Endothelial cell (in vitro differentiated cells): ENCODE measurements around the gene ESRP2. TPM values are rescaled to one million over a fixed set of nuclear protein-coding genes. Genes with fewer than 3 reads are reported as not detected.

Experiments
- DNase-seq: peaks from one replicate; pipeline ENCODE4 v3.0.0; 2021; ENCODE audit warnings: low spot score
- H3K27ac Mint-ChIP-seq: one replicate; pipeline ENCODE4 v1.8.0; 2021; ENCODE audit warnings: mixed read lengths, inconsistent platforms; ENCODE audit not compliant: unreplicated experiment
- H3K27me3 Mint-ChIP-seq: one replicate; pipeline ENCODE4 v1.8.0; 2021; ENCODE audit warnings: mild to moderate bottlenecking, moderate library complexity, mixed read lengths, inconsistent platforms; ENCODE audit not compliant: unreplicated experiment
- H3K36me3 Mint-ChIP-seq: one replicate; pipeline ENCODE4 v1.8.0; 2021; ENCODE audit warnings: mild to moderate bottlenecking, low read depth, mixed read lengths, inconsistent platforms; ENCODE audit not compliant: unreplicated experiment
- H3K4me1 Mint-ChIP-seq: one replicate; pipeline ENCODE4 v1.8.0; 2021; ENCODE audit warnings: mild to moderate bottlenecking, mixed read lengths, inconsistent platforms; ENCODE audit not compliant: unreplicated experiment
- H3K4me3 Mint-ChIP-seq: one replicate; pipeline ENCODE4 v1.8.0; 2021; ENCODE audit warnings: mild to moderate bottlenecking, mixed read lengths, inconsistent platforms; ENCODE audit not compliant: unreplicated experiment
- H3K9me3 Mint-ChIP-seq: one replicate; pipeline ENCODE4 v1.8.0; 2021; ENCODE audit warnings: mixed read lengths, inconsistent platforms; ENCODE audit not compliant: unreplicated experiment
- total RNA-seq: library from RNA; stranded (reverse); fragmentation: NEBNext Ultra II Directional; extraction: Animal tissue kit (Norgen Biotek cat#: 25700); gene quantifications from one replicate; pipeline ENCODE4 v1.2.1, GENCODE V29; 2021; ENCODE audit not compliant: unreplicated experiment
- TF ChIP-seq, protein P1 (sequence below): fragments of 200-600 bp; sonication (generic); IDR thresholded peaks from one replicate; pipeline ENCODE4 v1.5.0; 2021; ENCODE audit warnings: antibody characterized with exemption; ENCODE audit not compliant: unreplicated experiment

ESRP2 gene
- total RNA-seq, 1 donor from 2014 or later = 0.64 TPM

- no peaks in the 10 kb centered on the region for H3K36me3 Mint-ChIP-seq
- H3K27me3 Mint-ChIP-seq = no peaks in the 10 kb centered on the region
- H3K27ac Mint-ChIP-seq = no peak overlapping the region
- no peak for DNase-seq
- H3K4me3 Mint-ChIP-seq = no peak overlapping the region
- TF ChIP-seq, protein P1, sequence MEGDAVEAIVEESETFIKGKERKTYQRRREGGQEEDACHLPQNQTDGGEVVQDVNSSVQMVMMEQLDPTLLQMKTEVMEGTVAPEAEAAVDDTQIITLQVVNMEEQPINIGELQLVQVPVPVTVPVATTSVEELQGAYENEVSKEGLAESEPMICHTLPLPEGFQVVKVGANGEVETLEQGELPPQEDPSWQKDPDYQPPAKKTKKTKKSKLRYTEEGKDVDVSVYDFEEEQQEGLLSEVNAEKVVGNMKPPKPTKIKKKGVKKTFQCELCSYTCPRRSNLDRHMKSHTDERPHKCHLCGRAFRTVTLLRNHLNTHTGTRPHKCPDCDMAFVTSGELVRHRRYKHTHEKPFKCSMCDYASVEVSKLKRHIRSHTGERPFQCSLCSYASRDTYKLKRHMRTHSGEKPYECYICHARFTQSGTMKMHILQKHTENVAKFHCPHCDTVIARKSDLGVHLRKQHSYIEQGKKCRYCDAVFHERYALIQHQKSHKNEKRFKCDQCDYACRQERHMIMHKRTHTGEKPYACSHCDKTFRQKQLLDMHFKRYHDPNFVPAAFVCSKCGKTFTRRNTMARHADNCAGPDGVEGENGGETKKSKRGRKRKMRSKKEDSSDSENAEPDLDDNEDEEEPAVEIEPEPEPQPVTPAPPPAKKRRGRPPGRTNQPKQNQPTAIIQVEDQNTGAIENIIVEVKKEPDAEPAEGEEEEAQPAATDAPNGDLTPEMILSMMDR = no peak
- no peaks in the 10 kb centered on the region for H3K9me3 Mint-ChIP-seq
- H3K4me1 Mint-ChIP-seq = no peaks in the 10 kb centered on the region
Measured at GRCh38 chr16:68206245-68206644, 29.7 kb downstream of the ESRP2 start.

GRCh38 chr16:68202091-68202519 lies 33.8 kb downstream of the ESRP2 start:
- TF ChIP-seq, protein P1 = no peak
- no peak for DNase-seq
- H3K27me3 Mint-ChIP-seq = no peaks in the 10 kb centered on the region
- no peak overlapping the region for H3K27ac Mint-ChIP-seq
- H3K4me1 Mint-ChIP-seq = no peaks in the 10 kb centered on the region
- no peaks in the 10 kb centered on the region for H3K36me3 Mint-ChIP-seq
- no peak overlapping the region for H3K4me3 Mint-ChIP-seq
- H3K9me3 Mint-ChIP-seq = no peaks in the 10 kb centered on the region

DNA sequence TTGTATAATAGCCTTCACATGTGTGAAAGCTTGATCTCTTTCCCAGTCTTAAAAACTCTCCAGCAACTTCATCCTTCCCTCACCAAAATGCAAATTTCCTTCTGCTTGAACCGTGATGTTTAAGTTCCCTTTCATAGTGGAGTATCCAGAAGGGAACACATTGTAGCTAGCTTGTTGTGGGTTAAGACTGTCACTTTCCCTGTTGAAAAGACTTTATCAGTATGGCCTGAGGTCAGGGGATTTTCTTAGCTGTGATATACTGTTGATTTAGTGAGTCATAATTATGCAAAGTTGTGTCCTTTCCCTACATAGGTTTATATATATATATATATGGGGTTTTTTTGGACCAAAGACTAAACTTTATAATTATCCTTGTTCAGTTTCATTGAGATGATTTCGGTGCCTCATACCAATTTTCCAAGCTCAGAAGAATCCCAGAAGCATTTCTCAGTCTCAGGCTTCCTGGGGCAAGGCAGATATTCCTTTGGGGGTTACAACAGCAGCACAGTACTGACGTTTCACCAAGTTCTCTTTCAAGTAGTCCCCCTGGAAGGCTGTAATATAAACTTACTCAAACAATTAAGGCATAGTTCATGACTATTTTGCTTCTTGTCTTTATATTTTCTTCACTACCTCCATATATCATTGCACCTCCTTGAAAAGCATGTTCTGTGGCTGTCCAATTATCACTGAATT lies 35.7 kb downstream of the ESRP2 start:
- Mint-ChIP-seq H3K4me3 (no peak overlapping the region), H3K27ac (no peak overlapping the region), H3K36me3 (no peaks in the 10 kb centered on the region), H3K4me1 (no peaks in the 10 kb centered on the region), H3K27me3 (no peaks in the 10 kb centered on the region), H3K9me3 (no peaks in the 10 kb centered on the region)
- DNase-seq = no peak
- TF ChIP-seq, protein P1 = no peak

DNA sequence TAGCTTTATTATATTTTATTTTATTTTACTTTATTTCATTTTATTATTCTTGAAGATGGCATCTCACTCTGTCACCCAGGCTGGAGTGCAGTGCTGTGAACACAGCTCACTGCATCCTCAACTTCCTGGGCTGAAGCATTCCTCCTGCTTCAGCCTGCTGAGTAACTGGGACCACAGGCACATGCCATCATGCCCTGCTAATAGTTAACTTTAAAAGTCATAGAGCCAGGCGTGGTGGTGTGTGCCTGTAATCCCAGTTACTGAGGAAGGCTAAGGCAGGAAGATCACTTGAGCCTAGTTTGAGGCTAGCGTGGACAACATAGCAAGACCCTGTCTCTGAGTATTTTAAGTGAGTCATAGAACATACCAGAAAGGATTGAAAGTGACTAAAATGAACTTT lies 38.7 kb downstream of the ESRP2 start:
- Mint-ChIP-seq H3K4me1 (no peaks in the 10 kb centered on the region), H3K9me3 (no peaks in the 10 kb centered on the region), H3K27ac (no peak overlapping the region), H3K27me3 (peaks cover 1% of the 10 kb centered on the region), H3K4me3 (no peak overlapping the region), H3K36me3 (peaks cover 4% of the 10 kb centered on the region)
- TF ChIP-seq, protein P1 = no peak
- no peak for DNase-seq

- TF ChIP-seq, protein P1 = no peak
- Mint-ChIP-seq H3K27me3 (peaks cover 1% of the 10 kb centered on the region), H3K36me3 (peaks cover 15% of the 10 kb centered on the region), H3K9me3 (no peaks in the 10 kb centered on the region), H3K4me3 (no peak overlapping the region), H3K27ac (no peak overlapping the region), H3K4me1 (no peaks in the 10 kb centered on the region)
- DNase-seq = no peak
Measured at GRCh38 chr16:68194251-68194650, 41.7 kb downstream of the ESRP2 start.
